ENCODE results near the gene IPO8. TPM values are rescaled to one million over a fixed set of nuclear protein-coding genes. Genes with fewer than 3 reads are reported as not detected.

Gene IPO8
- total RNA-seq, 2 experiments from 2014 or later: 17.2 to 17.5 TPM

- Histone ChIP-seq H3K9me3 (ENCODE audit: control insufficient read depth in 1 of 2, insufficient read depth in 1 of 2, low read length in 2 of 2) (no peaks in the 10 kb centered on the region), H3K36me3 (ENCODE audit: insufficient read depth, low read length) (peaks cover 49% of the 10 kb centered on the region), H3K27ac (ENCODE audit: low read depth in 1 of 2, low read length in 2 of 2) (no peak overlapping the region), H3K4me3 (ENCODE audit: low read length) (no peak overlapping the region), H3K4me1 (ENCODE audit: insufficient read depth, low read length) (no peaks in the 10 kb centered on the region), H3K27me3 (ENCODE audit: control insufficient read depth in 1 of 2, insufficient read depth in 2 of 2, low read length in 2 of 2) (no peaks in the 10 kb centered on the region)
- ATAC-seq (ENCODE audit: poor library complexity) (no peak), DNase-seq (no peak)
- ChIA-PET POLR2A (no interaction called here), CTCF (no interaction called here)
- intact Hi-C loops (cut with DNase I, micrococcal nuclease): no loop called here
- Mint-ChIP-seq H3K27ac (no peak overlapping the region), H3K36me3 (ENCODE audit: low read depth) (peaks cover 79% of the 10 kb centered on the region), H3K4me1 (ENCODE audit: low read depth) (no peaks in the 10 kb centered on the region), H3K9me3 (no peaks in the 10 kb centered on the region), H3K4me3 (no peak overlapping the region), H3K27me3 (no peaks in the 10 kb centered on the region)
- no peak for TF ChIP-seq CTCF (IDR thresholded peaks at IDR 0.05)
Measured at GRCh38 chr12:30631740-30632139, 63.9 kb downstream of the IPO8 start.

GRCh38 chr12:30630979-30631285 is 64.7 kb downstream of the IPO8 start:
- Histone ChIP-seq H3K27ac (ENCODE audit: low read depth in 1 of 2, low read length in 2 of 2) (no peak overlapping the region), H3K36me3 (ENCODE audit: insufficient read depth, low read length) (peaks cover 42% of the 10 kb centered on the region), H3K4me3 (ENCODE audit: low read length) (no peak overlapping the region), H3K27me3 (ENCODE audit: control insufficient read depth in 1 of 2, insufficient read depth in 2 of 2, low read length in 2 of 2) (no peaks in the 10 kb centered on the region), H3K9me3 (ENCODE audit: control insufficient read depth in 1 of 2, insufficient read depth in 1 of 2, low read length in 2 of 2) (no peaks in the 10 kb centered on the region), H3K4me1 (ENCODE audit: insufficient read depth, low read length) (no peaks in the 10 kb centered on the region)
- Mint-ChIP-seq H3K4me3 (no peak overlapping the region), H3K4me1 (ENCODE audit: low read depth) (no peaks in the 10 kb centered on the region), H3K27me3 (no peaks in the 10 kb centered on the region), H3K9me3 (no peaks in the 10 kb centered on the region), H3K36me3 (ENCODE audit: low read depth) (peaks cover 71% of the 10 kb centered on the region), H3K27ac (no peak overlapping the region)
- ATAC-seq (ENCODE audit: poor library complexity): no peak
- intact Hi-C loops (cut with DNase I, micrococcal nuclease): no loop called here
- CTCF ChIA-PET: no interaction called here
- POLR2A ChIA-PET: no interaction called here
- no peak for DNase-seq
- TF ChIP-seq CTCF (IDR thresholded peaks at IDR 0.05): no peak

- H3K4me1 Mint-ChIP-seq (ENCODE audit: low read depth): no peaks in the 10 kb centered on the region
- CTCF ChIA-PET: no interaction called here
Measured at GRCh38 chr12:30630076-30630978, 65.3 kb downstream of the IPO8 start.

More at GRCh38 chr12:30630076-30630978, 65.3 kb downstream of the IPO8 start:
- Histone ChIP-seq H3K27ac (ENCODE audit: low read depth in 1 of 2, low read length in 2 of 2) (no peak overlapping the region), H3K27me3 (ENCODE audit: control insufficient read depth in 1 of 2, insufficient read depth in 2 of 2, low read length in 2 of 2) (no peaks in the 10 kb centered on the region), H3K4me1 (ENCODE audit: insufficient read depth, low read length) (no peaks in the 10 kb centered on the region), H3K36me3 (ENCODE audit: insufficient read depth, low read length) (peaks cover 39% of the 10 kb centered on the region), H3K4me3 (ENCODE audit: low read length) (no peak overlapping the region), H3K9me3 (ENCODE audit: control insufficient read depth in 1 of 2, insufficient read depth in 1 of 2, low read length in 2 of 2) (no peaks in the 10 kb centered on the region)
- intact Hi-C loops (cut with DNase I, micrococcal nuclease): no loop called here
- ATAC-seq (ENCODE audit: poor library complexity): no peak
- POLR2A ChIA-PET: no interaction called here
- no peak overlapping the region for H3K27ac Mint-ChIP-seq
- no peaks in the 10 kb centered on the region for H3K27me3 Mint-ChIP-seq
- H3K36me3 Mint-ChIP-seq (ENCODE audit: low read depth): peaks cover 65% of the 10 kb centered on the region
- no peak for TF ChIP-seq CTCF (IDR thresholded peaks at IDR 0.05)
- DNase-seq: no peak
- no peak overlapping the region for H3K4me3 Mint-ChIP-seq
- H3K9me3 Mint-ChIP-seq: no peaks in the 10 kb centered on the region

All from CD4-positive, alpha-beta T cell (primary cell).